Thymus (tissue), 14 donors: ENCODE measurements around the gene PRR20B. TPM values are rescaled to one million over a fixed set of nuclear protein-coding genes. Genes with fewer than 3 reads are reported as not detected.
"Not testable (repeated sequence)": the region's sequence is repeated elsewhere in the genome, so short reads cannot be mapped to it uniquely, and the experiment has no call there.

Experiments used
- DNase-seq, 9 donors: peaks; one replicate each; pipeline ENCODE4 v3.0.0-alpha.2; 2013; ENCODE audit warnings: low spot score in 9 of 9, low read depth in 6 of 9, missing footprints in 1 of 9
- H3K27ac ChIP-seq, 2 donors: one replicate each; pipeline ENCODE4 v1.5.1; 2013; ENCODE audit warnings: control low read depth in 1 of 2, low read depth in 1 of 2, low read length in 1 of 2, mild to moderate bottlenecking in 1 of 2, moderate library complexity in 1 of 2
- H3K27me3 ChIP-seq, 2 donors: one replicate each; pipeline ENCODE4 v1.5.1; 2013; ENCODE audit warnings: low read length in 1 of 2; ENCODE audit not compliant: control insufficient read depth in 2 of 2, insufficient read depth in 1 of 2
- H3K36me3 ChIP-seq, 2 donors: one replicate each; pipeline ENCODE4 v1.5.1; 2013; ENCODE audit warnings: low read length in 1 of 2, mild to moderate bottlenecking in 1 of 2, moderate library complexity in 1 of 2; ENCODE audit not compliant: control insufficient read depth in 2 of 2, insufficient read depth in 2 of 2
- H3K4me1 ChIP-seq, 2 donors: one replicate each; pipeline ENCODE4 v1.5.1; 2013; ENCODE audit warnings: low read length in 2 of 2; ENCODE audit not compliant: control insufficient read depth in 2 of 2, insufficient read depth in 2 of 2
- H3K4me3 ChIP-seq, 2 donors: one replicate each; pipeline ENCODE4 v1.5.1; 2013; ENCODE audit warnings: low read length in 2 of 2, control low read depth in 1 of 2, mild to moderate bottlenecking in 1 of 2
- H3K9me3 ChIP-seq, 2 donors: one replicate each; pipeline ENCODE4 v1.5.1; 2013; ENCODE audit warnings: low read length in 1 of 2, mild to moderate bottlenecking in 1 of 2; ENCODE audit not compliant: control insufficient read depth in 2 of 2, insufficient read depth in 1 of 2
- WGBS: extraction: QIAGEN DNeasy Blood & Tissue Kit; methylation state at CpG from one replicate; pipeline ENCODE4 v1.1.7; 2013; 5-methylcytosine and 5-hydroxymethylcytosine counted together
- long read RNA-seq, 10 donors: transcript quantifications; one replicate each; lab custom pipeline, GENCODE V29; 2026
- polyA plus RNA-seq: library from polyadenylated mRNA; stranded (reverse); fragments of 200-250 nt; gene quantifications from one replicate; pipeline ENCODE4 v1.2.3, GENCODE V29; 2013
- total RNA-seq: library from RNA; stranded (reverse); fragments of 120-200 nt; gene quantifications from one replicate; pipeline ENCODE4 v1.2.4, GENCODE V29; 2013
- donor health status: healthy.

The PRR20B gene
- not detected for total RNA-seq
- not detected for polyA plus RNA-seq
- long read RNA-seq, donor 1 = 0 reads
- long read RNA-seq, donor 2 = 0 reads
- long read RNA-seq, donor 3 = 0 reads
- long read RNA-seq, donor 4 = 0 reads
- long read RNA-seq, donor 5 = 0 reads
- long read RNA-seq, donor 6 = 0 reads
- long read RNA-seq, donor 7 = 0 reads
- long read RNA-seq, donor 8 = 0 reads
- long read RNA-seq, donor 9 = 0 reads
- long read RNA-seq, donor 10 = 0 reads

- not testable (repeated sequence) for H3K36me3 ChIP-seq, DNase-seq, H3K9me3 ChIP-seq, H3K27ac ChIP-seq, H3K4me1 ChIP-seq, H3K4me3 ChIP-seq, H3K27me3 ChIP-seq
- WGBS = no CpG with 5 or more reads among the region's 22 CpGs
These were observed at the start of gene PRR20B for GRCh38 chr13:57147188-57147587. TSS of gene PRR20B (plus strand) at chr13:57147488. CDS start at chr13:57147875, 387 bp downstream.

GRCh38 chr13:57114945-57115344, 32.3 kb upstream of the PRR20B start:
- no peaks in the 10 kb centered on the region for H3K27me3 ChIP-seq
- H3K27ac ChIP-seq = no peak overlapping the region
- WGBS = 94% methylated on average over 4 of the region's 4 CpGs
- no peak overlapping the region for H3K4me3 ChIP-seq
- no peak for DNase-seq
- no peaks in the 10 kb centered on the region for H3K4me1 ChIP-seq
- H3K36me3 ChIP-seq = no peaks in the 10 kb centered on the region
- H3K9me3 ChIP-seq = peaks cover 0 to 13% of the 10 kb centered on the region in 2 donors

- DNase-seq = no peak
- Histone ChIP-seq H3K4me3 (no peak overlapping the region), H3K4me1 (no peaks in the 10 kb centered on the region), H3K36me3 (no peaks in the 10 kb centered on the region), H3K27me3 (no peaks in the 10 kb centered on the region), H3K9me3 (peaks cover 0 to 11% of the 10 kb centered on the region in 2 donors), H3K27ac (no peak overlapping the region)
- WGBS = 82% methylated on average over 1 of the region's 1 CpG
These were observed 23.6 kb upstream of the PRR20B start for GRCh38 chr13:57123681-57124080.

- Histone ChIP-seq H3K27me3 (no peaks in the 10 kb centered on the region), H3K36me3 (no peaks in the 10 kb centered on the region), H3K4me1 (no peaks in the 10 kb centered on the region), H3K27ac (no peak overlapping the region), H3K9me3 (peaks cover 0 to 5% of the 10 kb centered on the region in 2 donors), H3K4me3 (no peak overlapping the region)
- DNase-seq = no peak
- 90% methylated on average over 6 of the region's 6 CpGs for WGBS
These were observed 18.4 kb upstream of the PRR20B start for GRCh38 chr13:57128909-57129308.

GRCh38 chr13:57136093-57136492, 11.2 kb upstream of the PRR20B start:
- Histone ChIP-seq H3K4me3 (no peak overlapping the region), H3K27ac (no peak overlapping the region), H3K36me3 (no peaks in the 10 kb centered on the region), H3K4me1 (no peaks in the 10 kb centered on the region), H3K27me3 (no peaks in the 10 kb centered on the region), H3K9me3 (no peaks in the 10 kb centered on the region)
- no peak for DNase-seq
- 89% methylated on average over 2 of the region's 2 CpGs for WGBS

- Histone ChIP-seq H3K9me3 (no peaks in the 10 kb centered on the region), H3K4me3 (no peak overlapping the region), H3K36me3 (no peaks in the 10 kb centered on the region), H3K27me3 (no peaks in the 10 kb centered on the region), H3K27ac (no peak overlapping the region), H3K4me1 (no peaks in the 10 kb centered on the region)
- no peak for DNase-seq
- 87% methylated on average over 4 of the region's 4 CpGs for WGBS
These were observed 9.7 kb upstream of the PRR20B start for GRCh38 chr13:57137585-57137984.

- Histone ChIP-seq H3K9me3 (no peaks in the 10 kb centered on the region), H3K27ac (no peak overlapping the region), H3K27me3 (no peaks in the 10 kb centered on the region), H3K4me1 (no peaks in the 10 kb centered on the region), H3K4me3 (no peak overlapping the region), H3K36me3 (no peaks in the 10 kb centered on the region)
- 94% methylated on average over 5 of the region's 5 CpGs for WGBS
- DNase-seq = no peak
These were observed 8.3 kb upstream of the PRR20B start for GRCh38 chr13:57138988-57139387.

- H3K4me1 ChIP-seq, DNase-seq, H3K27ac ChIP-seq, H3K36me3 ChIP-seq, H3K4me3 ChIP-seq, H3K27me3 ChIP-seq, H3K9me3 ChIP-seq: not testable (repeated sequence)
- WGBS = 96% methylated on average over 14 of the region's 18 CpGs
These were observed 7.5 kb upstream of the PRR20B start for GRCh38 chr13:57139781-57140180.

GRCh38 chr13:57140235-57140968, 6.9 kb upstream of the PRR20B start, which contains the start of gene PRR20A:
TSS of gene PRR20A (plus strand) at chr13:57140918. CDS start at chr13:57141305, 387 bp downstream.
- 97% methylated on average over 13 of the region's 34 CpGs for WGBS
- not testable (repeated sequence) for H3K9me3 ChIP-seq, H3K27me3 ChIP-seq, H3K36me3 ChIP-seq, DNase-seq, H3K27ac ChIP-seq, H3K4me1 ChIP-seq, H3K4me3 ChIP-seq
